Left cardiac atrium (tissue), 4 donors: ENCODE results near the gene BEND7. TPM values are rescaled to one million over a fixed set of nuclear protein-coding genes. Genes with fewer than 3 reads are reported as not detected.
"Not testable (repeated sequence)": the region's sequence is repeated elsewhere in the genome, so short reads cannot be mapped to it uniquely, and the experiment has no call there.

Source experiments
- ATAC-seq, 2 donors: fragments of 200-7000 bp; cut with Tn5 transposase; one replicate each; pipeline ENCODE4 v1.9.1; 2020; ENCODE audit warnings: mild to moderate bottlenecking in 2 of 2, moderate library complexity in 2 of 2
- DNase-seq: peaks from one replicate; pipeline ENCODE4 v3.0.0-alpha.2; 2020
- intact Hi-C, 2 donors: fragments of 100-400 bp; cut with DNase I; formaldehyde crosslinking; loops; one replicate each; pipeline versions ENCODE4 v1.14.1 to v1.15.1; 2022 to 2023
- total RNA-seq, 2 donors: library from RNA; stranded (reverse); fragmentation: NEBNext Ultra II Directional; extraction: Animal tissue kit (Norgen Biotek cat#: 25700); gene quantifications; one replicate each; pipeline ENCODE4 v1.2.1, GENCODE V29; 2021
- donor health status: DM: no; HTN: yes; CAD: no.
- donor health status: DM: no; HTN: yes; CAD: no; lungs with severe emphysema.
- donor health status: DM: yes; HTN: yes; CAD: no.
- donor health status: Dilated cardiomyopathy.

BEND7 gene
- total RNA-seq, 2 donors from 2014 or later, result 16.2 to 17.9 TPM

DNA sequence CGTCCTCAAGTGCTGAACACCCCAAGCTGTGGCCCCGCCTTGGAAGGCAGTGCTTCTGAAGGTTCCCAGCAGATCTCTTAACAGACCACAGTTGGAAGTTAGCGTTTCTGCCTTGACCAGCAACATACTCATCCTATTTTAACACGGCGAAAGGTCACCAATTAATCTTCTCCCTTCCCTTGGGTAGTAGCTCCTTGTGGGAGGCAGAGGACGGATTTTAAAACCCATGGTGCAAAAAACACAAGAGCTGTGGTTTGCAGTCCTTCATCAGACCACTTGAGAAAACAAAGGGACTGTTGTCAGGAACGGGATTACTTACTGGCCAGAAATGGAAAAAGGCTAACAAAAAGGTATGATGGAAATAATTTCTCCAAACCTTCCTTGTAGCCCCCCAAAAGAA is 87.3 kb downstream of the BEND7 start:
- intact Hi-C loops, result loop anchor here (2.0 to 10.0 kb wide), 2 partner anchors 67 to 69 kb away; no protein-coding TSS in a partner anchor
- DNase-seq (no peak), ATAC-seq (no peak)

- DNase-seq, result peak; percentile 59
- ATAC-seq, result peak; percentile 78 to 89
- intact Hi-C loops, result loop anchor here (2.0 to 10.0 kb wide), 2 partner anchors 66 to 68 kb away; no protein-coding TSS in a partner anchor
Observed at GRCh38 chr10:13440185-13441061, 88.4 kb downstream of the BEND7 start.

- ATAC-seq (peak; percentile 63 to 78), DNase-seq (no peak)
- intact Hi-C loops, result loop anchor here (2.0 to 10.0 kb wide), 2 partner anchors 65 to 67 kb away; no protein-coding TSS in a partner anchor
Observed at GRCh38 chr10:13439313-13440184, 89.3 kb downstream of the BEND7 start.

DNA sequence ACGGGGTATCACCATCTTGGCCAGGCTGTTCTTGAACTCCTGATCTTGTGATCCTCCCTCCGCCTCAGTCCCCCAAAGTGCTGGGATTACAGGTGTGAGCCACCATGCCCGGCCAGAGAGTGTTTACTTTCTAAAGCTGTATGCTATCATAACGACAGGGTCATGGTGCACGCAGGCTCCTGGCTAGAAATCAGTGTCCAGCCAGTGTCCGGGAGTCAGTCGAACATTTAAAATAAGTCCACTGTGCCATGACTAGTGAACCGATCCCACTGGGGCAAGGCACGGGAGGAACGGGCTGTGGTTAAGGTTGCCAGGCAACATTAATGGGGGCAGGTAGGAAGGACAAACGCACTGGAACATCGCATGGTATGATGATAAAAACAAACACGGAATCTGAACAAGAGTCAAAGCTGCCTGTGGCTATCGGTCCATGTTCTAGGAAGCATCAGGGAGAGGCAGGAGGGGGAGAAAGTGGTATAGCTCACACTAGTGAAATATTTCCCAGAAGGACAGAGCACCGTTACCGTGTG is 91.7 kb downstream of the BEND7 start:
- intact Hi-C loops, result no loop called here
- no peak for DNase-seq
- ATAC-seq, result no peak

DNA sequence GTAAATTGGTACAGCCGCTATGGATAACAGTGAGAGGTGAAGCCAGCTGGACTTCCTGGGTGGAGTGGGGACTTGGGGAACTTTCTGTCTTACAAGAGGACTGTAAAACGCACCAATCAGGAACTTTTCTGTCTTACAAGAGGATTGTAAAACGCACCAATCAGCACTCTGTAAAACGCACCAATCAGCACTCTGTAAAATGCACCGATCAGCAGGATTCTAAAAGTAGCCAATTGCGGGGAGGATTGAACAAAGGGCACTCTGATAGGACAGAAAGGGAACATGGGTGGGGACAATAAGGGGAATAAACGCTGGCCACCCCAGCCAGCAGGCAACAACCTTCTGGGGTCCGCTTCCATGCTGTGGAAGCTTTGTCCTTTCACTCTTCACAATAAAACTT is 100.9 kb downstream of the BEND7 start:
- intact Hi-C loops, result loop anchor here in 1 of 2 donors (5.0 kb wide), 1 partner anchor 46 kb away; no protein-coding TSS in a partner anchor
- DNase-seq, ATAC-seq: not testable (repeated sequence)

GRCh38 chr10:13425397-13425796 is 103.4 kb downstream of the BEND7 start:
- no peak for DNase-seq
- no peak for ATAC-seq
- intact Hi-C loops, result loop anchor here in 1 of 2 donors (5.0 kb wide), 1 partner anchor 43 kb away; no protein-coding TSS in a partner anchor

DNA sequence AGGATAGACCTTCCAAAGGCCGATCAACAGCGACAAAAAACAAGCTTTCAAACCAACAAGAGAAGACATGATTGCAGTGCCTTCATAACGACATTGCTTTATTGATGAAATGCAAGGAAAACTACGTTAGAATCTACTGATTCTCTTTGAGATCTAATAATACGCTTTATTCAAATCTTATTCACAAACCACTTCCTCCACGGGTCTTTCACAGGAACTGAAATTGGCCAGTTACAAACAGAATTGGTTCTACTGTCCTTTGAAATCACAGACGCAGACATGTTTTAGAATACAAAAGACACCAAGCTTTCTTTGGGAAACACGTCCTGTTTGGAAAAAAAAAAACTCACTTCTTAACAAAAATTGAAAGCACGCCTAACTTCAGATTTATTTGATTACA is 106.0 kb downstream of the BEND7 start:
- no peak for ATAC-seq
- intact Hi-C loops, result no loop called here

GRCh38 chr10:13421382-13421917 is 107.4 kb downstream of the BEND7 start:
- intact Hi-C loops, result no loop called here
- ATAC-seq (no peak), DNase-seq (no peak)

More for the DNA sequence above, 106.0 kb downstream of the BEND7 start:
- no peak for DNase-seq

DNA sequence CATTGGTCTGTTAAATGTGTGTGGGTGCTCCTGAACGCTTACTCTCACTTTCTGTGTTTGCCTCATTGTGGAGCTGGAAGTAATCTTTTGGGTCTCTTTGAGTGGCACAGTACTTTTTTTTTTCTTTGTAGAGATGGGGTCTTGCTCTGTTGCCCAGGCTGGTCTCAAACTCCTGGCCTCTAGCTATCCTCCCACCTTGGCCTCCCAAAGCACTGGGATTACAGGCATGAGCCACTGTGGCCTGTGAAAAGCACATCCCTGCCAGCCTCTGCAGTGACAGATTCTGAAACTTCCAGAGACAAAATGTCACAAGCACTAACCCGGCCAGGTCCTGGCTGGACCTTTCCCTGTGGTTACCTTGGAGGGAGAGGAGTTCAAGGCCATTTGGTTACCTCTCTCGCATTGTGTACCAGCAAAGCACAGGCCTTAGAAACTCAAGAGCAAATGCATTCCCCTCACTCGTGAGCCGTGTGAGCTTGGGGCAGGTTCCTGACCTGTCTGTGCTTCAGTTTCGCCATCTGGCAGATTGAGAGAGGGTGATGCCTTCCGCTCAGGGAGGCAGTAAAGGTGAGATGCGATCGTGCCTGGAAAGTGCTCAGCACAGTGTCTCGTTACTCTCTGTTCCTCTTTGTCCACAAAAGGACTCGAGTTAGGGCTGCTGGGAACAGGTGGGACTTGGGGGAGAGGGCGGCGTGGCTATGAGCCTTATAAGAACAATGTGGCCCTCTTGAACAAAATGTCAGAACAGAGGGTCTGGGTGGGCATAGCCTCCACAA is 108.1 kb downstream of the BEND7 start:
- DNase-seq (no peak), ATAC-seq (no peak)
- intact Hi-C loops, result no loop called here

- intact Hi-C loops, result no loop called here
- no peak for DNase-seq
- no peak for ATAC-seq
Observed at GRCh38 chr10:13417459-13418126, 111.2 kb downstream of the BEND7 start.

DNA sequence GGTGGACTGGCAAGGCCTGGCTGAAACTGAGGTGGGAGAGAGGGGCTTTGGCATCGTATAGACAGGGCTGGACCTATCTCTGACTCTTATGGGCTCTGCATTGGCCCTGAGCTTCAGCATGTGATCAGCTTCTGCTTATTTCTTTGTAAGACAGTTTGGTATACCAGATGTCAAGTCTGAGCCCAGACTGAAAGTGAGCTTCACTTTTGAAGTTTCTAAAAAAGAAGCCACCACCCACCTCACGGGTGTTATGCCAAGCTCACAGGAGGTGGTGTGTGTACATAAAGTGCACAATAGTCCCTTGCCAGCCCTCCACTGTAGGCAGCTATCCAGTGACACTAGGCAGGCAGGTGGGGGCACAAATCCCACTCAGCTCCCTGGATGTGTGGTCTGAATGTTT is 112.1 kb downstream of the BEND7 start:
- no peak for DNase-seq
- intact Hi-C loops, result no loop called here
- no peak for ATAC-seq

DNA sequence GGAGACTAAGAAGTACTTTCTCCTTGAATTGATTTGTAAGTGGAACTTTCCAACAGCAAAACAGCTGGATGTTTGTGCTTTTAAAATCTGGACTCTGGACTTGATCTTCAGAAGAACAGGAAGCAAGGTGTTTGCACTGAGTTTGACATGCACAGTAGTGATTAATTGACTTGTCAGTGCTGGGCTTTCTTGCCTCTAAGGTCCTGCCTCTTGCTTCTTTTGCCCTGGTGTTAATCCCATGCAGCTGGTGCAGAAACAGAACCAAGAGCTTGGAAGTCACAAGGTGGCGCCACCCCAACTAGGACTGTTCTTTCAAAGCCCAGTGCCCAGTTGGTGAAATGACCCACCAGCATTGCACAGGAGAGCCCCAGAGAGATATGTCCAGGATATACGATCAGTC is 114.0 kb downstream of the BEND7 start:
- ATAC-seq, result no peak

DNA sequence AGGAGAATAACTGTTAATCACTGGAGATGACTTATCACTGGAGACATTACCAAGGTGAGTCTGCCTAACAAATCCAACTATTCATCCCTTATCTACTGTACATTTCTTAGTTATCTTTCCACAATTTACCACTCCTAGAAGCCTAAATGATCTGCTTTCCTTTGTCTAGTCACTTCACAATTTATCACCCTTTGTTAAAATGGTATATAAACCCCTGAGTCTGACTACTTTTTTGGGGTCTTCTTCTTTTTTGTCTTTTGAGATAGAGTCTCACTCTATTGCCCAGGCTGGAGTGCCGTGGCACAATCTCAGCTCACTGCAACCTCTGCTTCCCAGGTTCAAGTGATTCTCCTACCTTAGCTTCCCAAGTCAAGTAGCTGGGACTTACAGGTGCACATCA is 114.7 kb downstream of the BEND7 start:
- intact Hi-C loops, result no loop called here
- ATAC-seq (no peak), DNase-seq (no peak)

More for the DNA sequence above, 114.0 kb downstream of the BEND7 start:
- no peak for DNase-seq
- intact Hi-C loops, result no loop called here

DNA sequence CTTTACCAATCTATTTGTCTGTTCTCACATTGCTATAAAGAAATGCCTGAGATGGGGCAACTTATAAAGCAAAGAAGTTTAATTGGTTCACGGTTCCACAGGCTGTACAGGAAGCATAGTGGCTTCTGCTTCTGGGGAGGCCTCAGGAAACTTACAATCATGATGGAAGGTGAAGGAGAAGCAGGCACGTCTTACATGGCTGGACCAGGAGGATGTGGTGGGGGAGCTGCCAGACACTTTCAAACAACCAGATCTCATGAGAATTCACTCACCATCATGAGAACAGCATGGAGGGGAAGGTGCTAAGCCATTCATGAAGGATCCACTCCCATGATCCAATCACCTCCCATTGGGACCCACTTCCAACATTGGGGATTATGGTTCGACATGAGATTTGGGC is 115.9 kb downstream of the BEND7 start:
- intact Hi-C loops, result no loop called here
- DNase-seq, result no peak
- no peak for ATAC-seq

- ATAC-seq, result no peak
- intact Hi-C loops, result no loop called here
Observed at GRCh38 chr10:13404791-13405190, 124.0 kb downstream of the BEND7 start.

DNA sequence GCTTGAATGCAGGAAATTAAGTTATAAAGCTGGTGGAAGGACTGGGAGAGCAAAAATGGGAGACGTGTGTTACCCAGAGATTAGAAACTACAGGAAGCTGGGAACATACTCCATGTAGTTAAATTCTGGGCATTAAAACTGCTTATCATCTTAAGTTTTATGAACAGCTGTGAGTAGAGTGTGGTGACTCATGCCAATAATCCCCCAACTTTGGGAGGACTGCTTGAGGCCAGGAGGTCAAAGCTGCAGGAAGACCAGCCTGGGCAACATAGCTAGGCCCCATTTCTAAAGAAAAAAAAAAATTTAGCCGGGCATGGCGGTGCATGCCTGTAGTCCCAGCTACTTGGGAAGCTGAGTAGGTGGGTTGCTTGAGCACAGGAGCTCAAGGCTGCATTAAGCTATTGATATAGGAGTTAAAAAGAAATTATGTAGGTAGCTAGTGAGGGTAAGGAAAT is 124.5 kb downstream of the BEND7 start:
- DNase-seq (no peak), ATAC-seq (no peak)
- intact Hi-C loops, result no loop called here

More at GRCh38 chr10:13404791-13405190, 124.0 kb downstream of the BEND7 start:
- DNase-seq, result no peak

DNA sequence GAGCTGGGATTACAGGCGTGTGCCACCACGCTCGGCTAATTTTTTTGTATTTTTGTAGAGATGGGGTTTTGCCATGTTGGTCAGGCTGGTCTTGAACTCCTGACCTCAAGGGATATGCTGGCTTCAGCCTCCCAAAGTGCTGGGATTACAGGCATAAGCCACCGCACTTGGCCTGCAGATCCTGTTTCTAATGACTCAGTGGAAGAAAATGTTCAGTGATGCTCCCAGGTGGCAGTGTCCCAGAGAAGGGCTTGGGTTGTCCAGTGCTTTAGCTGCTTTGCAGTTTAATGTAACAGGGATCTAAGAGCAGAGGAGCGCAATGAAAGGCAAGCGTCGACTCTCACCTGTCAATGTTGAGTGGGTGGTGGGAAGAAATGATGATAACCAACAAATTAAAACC is 125.4 kb downstream of the BEND7 start:
- DNase-seq, intact Hi-C loops, ATAC-seq: not testable (repeated sequence)

GRCh38 chr10:13402021-13402420 is 126.8 kb downstream of the BEND7 start:
- ATAC-seq (no peak), DNase-seq (no peak)
- intact Hi-C loops, result no loop called here
